Karpas-422 (cell line): ENCODE data around the gene SLC7A9. TPM values are rescaled to one million over a fixed set of nuclear protein-coding genes. Genes with fewer than 3 reads are reported as not detected.
"Not testable (repeated sequence)": the region's sequence is repeated elsewhere in the genome, so short reads cannot be mapped to it uniquely, and the experiment has no call there.

Experiments used
- DNase-seq: peaks from one replicate; pipeline ENCODE4 v3.0.0-alpha.2; 2015
- H2AFZ ChIP-seq: fragments of 200-600 bp; sonication (generic); 2 replicates; pipeline ENCODE4 v1.6.1; 2014; ENCODE audit warnings: antibody characterized with exemption, low read length, mixed read lengths
- H3K27ac ChIP-seq: fragments of 200-600 bp; sonication (generic); 2 replicates; pipeline ENCODE4 v1.5.1; 2014; ENCODE audit warnings: mild to moderate bottlenecking, low read length, moderate library complexity
- H3K27me3 ChIP-seq: fragments of 200-600 bp; sonication (generic); 2 replicates; pipeline ENCODE4 v1.6.1; 2014; ENCODE audit warnings: low read length, mixed read lengths
- H3K36me3 ChIP-seq: fragments of 200-600 bp; sonication (generic); 2 replicates; pipeline ENCODE4 v1.6.1; 2014; ENCODE audit warnings: low read length, mixed read lengths; ENCODE audit not compliant: insufficient read depth
- H3K4me1 ChIP-seq: fragments of 200-600 bp; sonication (generic); 2 replicates; pipeline ENCODE4 v1.6.1; 2014; ENCODE audit warnings: mild to moderate bottlenecking, low read length, mixed read lengths
- H3K4me2 ChIP-seq: fragments of 200-600 bp; sonication (generic); 2 replicates; pipeline ENCODE4 v1.6.1; 2014; ENCODE audit warnings: low read length, low read depth, mild to moderate bottlenecking; ENCODE audit not compliant: poor library complexity, severe bottlenecking
- H3K4me3 ChIP-seq: fragments of 200-600 bp; sonication (generic); 2 replicates; pipeline ENCODE4 v1.5.1; 2014; ENCODE audit warnings: mild to moderate bottlenecking, antibody characterized with exemption, low read length, mixed read lengths
- H3K79me2 ChIP-seq: fragments of 200-600 bp; sonication (generic); 2 replicates; pipeline ENCODE4 v1.6.1; 2014; ENCODE audit warnings: mild to moderate bottlenecking, low read length, mixed read lengths
- H3K9ac ChIP-seq: fragments of 200-600 bp; sonication (generic); 2 replicates; pipeline ENCODE4 v1.6.0; 2014; ENCODE audit warnings: low read length
- H3K9me2 ChIP-seq: fragments of 200-600 bp; sonication (generic), shearing (Covaris generic); replicated peaks from 2 replicates; pipeline ENCODE4 v1.6.0; 2014; ENCODE audit warnings: mild to moderate bottlenecking, low read length, moderate library complexity; ENCODE audit not compliant: insufficient read depth
- H3K9me3 ChIP-seq: fragments of 300-700, 200-600 bp; sonication (generic); 2 replicates; pipeline ENCODE4 v1.6.1; 2014; ENCODE audit warnings: low read length, mixed read lengths
- H4K20me1 ChIP-seq: fragments of 200-600 bp; sonication (generic); 2 replicates; pipeline ENCODE4 v1.6.1; 2014; ENCODE audit warnings: mild to moderate bottlenecking, antibody characterized with exemption, low read length, low read depth; ENCODE audit not compliant: insufficient read depth
- total RNA-seq: library from RNA; depleted of rRNA; stranded (reverse); fragments of >200 nt; shearing (Covaris generic); gene quantifications from 2 replicates; pipeline ENCODE4 v1.2.3, GENCODE V29; 2014; ENCODE audit warnings: low replicate concordance

Gene SLC7A9
- total RNA-seq, 1 experiment from 2014 or later = not detected

DNA sequence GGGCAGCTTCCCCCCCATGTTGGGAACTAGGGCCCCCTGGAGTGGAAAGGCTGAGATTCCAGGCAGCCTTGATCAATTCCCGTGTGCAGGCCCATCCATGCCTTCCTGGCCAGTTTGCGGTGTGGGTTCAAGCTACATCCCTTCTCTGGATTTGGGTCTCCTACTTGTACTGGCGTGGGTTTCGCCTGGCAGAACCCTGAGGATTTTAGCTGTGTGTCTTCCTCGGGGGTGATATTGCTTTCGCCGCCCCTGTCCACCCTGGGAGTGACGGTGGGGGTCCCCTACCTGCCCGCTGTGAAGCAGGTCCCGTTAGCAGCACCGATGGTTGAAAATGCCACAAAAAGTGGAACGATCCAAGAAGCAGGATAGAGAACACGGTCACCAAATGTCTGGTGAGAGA is 11.4 kb downstream of the SLC7A9 start:
- no peak for DNase-seq

DNA sequence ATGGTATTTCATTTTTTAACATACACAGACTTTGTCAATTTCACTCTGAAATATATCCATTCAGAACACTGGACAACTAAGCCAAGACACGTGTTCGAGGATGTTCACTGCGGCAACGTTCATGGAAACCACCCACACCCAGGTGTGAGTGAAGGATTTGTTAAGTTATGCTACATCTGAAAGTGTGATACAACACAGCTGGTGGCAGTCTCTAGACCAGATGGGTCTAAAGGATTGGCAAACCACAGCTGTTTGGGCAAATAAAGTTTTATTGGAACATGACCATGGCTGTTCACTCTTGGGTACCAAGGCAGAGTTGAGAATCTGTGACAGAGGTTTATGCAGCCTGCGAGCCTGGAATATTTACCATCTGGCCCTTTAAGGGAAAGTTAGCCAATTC is 12.0 kb downstream of the SLC7A9 start:
- no peaks in the 10 kb centered on the region for H3K9me3 ChIP-seq
- no peaks in the 10 kb centered on the region for H3K79me2 ChIP-seq
- no peaks in the 10 kb centered on the region for H3K27me3 ChIP-seq
- H3K36me3 ChIP-seq = no peaks in the 10 kb centered on the region
- H4K20me1 ChIP-seq = no peaks in the 10 kb centered on the region
- no peaks in the 10 kb centered on the region for H3K9me2 ChIP-seq
- no peak overlapping the region for H3K4me2 ChIP-seq
- no peak overlapping the region for H2AFZ ChIP-seq
- no peak overlapping the region for H3K4me3 ChIP-seq
- H3K27ac ChIP-seq = no peak overlapping the region
- DNase-seq = no peak
- H3K4me1 ChIP-seq = no peaks in the 10 kb centered on the region
- no peak overlapping the region for H3K9ac ChIP-seq

More for the DNA sequence above, 11.4 kb downstream of the SLC7A9 start:
- Histone ChIP-seq H3K4me1 (no peaks in the 10 kb centered on the region), H3K4me2 (no peak overlapping the region), H3K27me3 (no peaks in the 10 kb centered on the region), H3K79me2 (no peaks in the 10 kb centered on the region), H3K9ac (no peak overlapping the region), H3K9me3 (no peaks in the 10 kb centered on the region), H3K4me3 (no peak overlapping the region), H3K27ac (no peak overlapping the region), H2AFZ (no peak overlapping the region), H3K36me3 (no peaks in the 10 kb centered on the region), H4K20me1 (no peaks in the 10 kb centered on the region), H3K9me2 (no peaks in the 10 kb centered on the region)

- not testable (repeated sequence) for H2AFZ ChIP-seq, H3K9ac ChIP-seq, H3K4me3 ChIP-seq, H3K4me2 ChIP-seq, H3K4me1 ChIP-seq, H3K27ac ChIP-seq, H3K9me2 ChIP-seq, H4K20me1 ChIP-seq, H3K79me2 ChIP-seq, H3K36me3 ChIP-seq, H3K9me3 ChIP-seq, DNase-seq, H3K27me3 ChIP-seq
Observed at GRCh38 chr19:32856818-32857217, 12.7 kb downstream of the SLC7A9 start.

DNA sequence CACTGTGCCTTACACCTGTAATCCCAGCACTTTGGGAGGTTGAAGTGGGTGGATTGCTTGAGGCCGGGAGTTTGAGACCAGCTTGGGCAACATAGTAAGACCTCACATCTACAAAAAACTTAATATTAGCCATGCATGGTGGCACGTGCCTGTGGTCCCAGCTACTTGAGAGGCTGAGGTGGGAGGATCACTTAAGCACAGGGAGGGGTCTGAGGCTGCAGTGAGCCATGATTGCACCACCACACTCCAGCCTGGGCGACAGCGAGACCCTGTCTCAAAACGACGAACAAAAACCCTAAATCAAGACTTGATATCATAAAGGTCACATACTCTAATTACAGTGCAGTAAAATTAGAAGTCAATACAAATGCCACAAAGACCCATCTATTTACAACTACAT is 17.4 kb downstream of the SLC7A9 start:
- H2AFZ ChIP-seq = no peak overlapping the region
- H4K20me1 ChIP-seq = no peaks in the 10 kb centered on the region
- H3K4me2 ChIP-seq = no peak overlapping the region
- H3K4me1 ChIP-seq = no peaks in the 10 kb centered on the region
- no peaks in the 10 kb centered on the region for H3K79me2 ChIP-seq
- H3K36me3 ChIP-seq = no peaks in the 10 kb centered on the region
- DNase-seq = no peak
- H3K4me3 ChIP-seq = no peak overlapping the region
- H3K27ac ChIP-seq = no peak overlapping the region
- no peaks in the 10 kb centered on the region for H3K9me2 ChIP-seq
- no peak overlapping the region for H3K9ac ChIP-seq
- H3K9me3 ChIP-seq = no peaks in the 10 kb centered on the region
- no peaks in the 10 kb centered on the region for H3K27me3 ChIP-seq

DNA sequence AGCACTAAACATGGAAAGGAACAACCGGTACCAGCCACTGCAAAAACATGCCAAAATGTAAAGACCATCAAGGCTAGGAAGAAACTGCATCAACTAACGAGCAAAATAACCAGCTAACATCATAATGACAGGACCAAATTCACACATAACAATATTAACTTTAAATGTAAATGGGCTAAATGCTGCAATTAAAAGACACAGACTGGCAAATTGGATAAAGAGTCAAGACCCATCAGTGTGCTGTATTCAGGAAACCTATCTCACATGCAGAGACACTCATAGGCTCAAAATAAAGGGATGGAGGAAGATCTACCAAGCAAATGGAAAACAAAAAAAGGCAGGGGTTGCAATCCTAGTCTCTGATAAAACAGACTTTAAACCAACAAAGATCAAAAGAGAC is 21.5 kb downstream of the SLC7A9 start:
- not testable (repeated sequence) for H3K27ac ChIP-seq, H3K9ac ChIP-seq, H4K20me1 ChIP-seq, H3K4me3 ChIP-seq, DNase-seq, H3K9me3 ChIP-seq, H3K9me2 ChIP-seq, H3K27me3 ChIP-seq, H3K36me3 ChIP-seq, H3K79me2 ChIP-seq, H3K4me1 ChIP-seq, H2AFZ ChIP-seq, H3K4me2 ChIP-seq

- H3K9me2 ChIP-seq = no peaks in the 10 kb centered on the region
- no peak overlapping the region for H3K4me3 ChIP-seq
- DNase-seq = no peak
- no peak overlapping the region for H2AFZ ChIP-seq
- no peaks in the 10 kb centered on the region for H3K9me3 ChIP-seq
- H3K27me3 ChIP-seq = no peaks in the 10 kb centered on the region
- H3K27ac ChIP-seq = no peak overlapping the region
- H4K20me1 ChIP-seq = no peaks in the 10 kb centered on the region
- H3K9ac ChIP-seq = no peak overlapping the region
- no peaks in the 10 kb centered on the region for H3K36me3 ChIP-seq
- no peaks in the 10 kb centered on the region for H3K4me1 ChIP-seq
- H3K79me2 ChIP-seq = no peaks in the 10 kb centered on the region
- H3K4me2 ChIP-seq = no peak overlapping the region
Observed at GRCh38 chr19:32843716-32844245, 25.8 kb downstream of the SLC7A9 start.

- Histone ChIP-seq H3K9me3 (no peaks in the 10 kb centered on the region), H3K9ac (no peak overlapping the region), H3K9me2 (no peaks in the 10 kb centered on the region), H3K79me2 (no peaks in the 10 kb centered on the region), H3K4me1 (no peaks in the 10 kb centered on the region), H3K27me3 (no peaks in the 10 kb centered on the region), H3K4me3 (no peak overlapping the region), H3K4me2 (no peak overlapping the region), H2AFZ (no peak overlapping the region), H4K20me1 (no peaks in the 10 kb centered on the region), H3K27ac (no peak overlapping the region), H3K36me3 (no peaks in the 10 kb centered on the region)
- no peak for DNase-seq
Observed at GRCh38 chr19:32842061-32842460, 27.5 kb downstream of the SLC7A9 start.

DNA sequence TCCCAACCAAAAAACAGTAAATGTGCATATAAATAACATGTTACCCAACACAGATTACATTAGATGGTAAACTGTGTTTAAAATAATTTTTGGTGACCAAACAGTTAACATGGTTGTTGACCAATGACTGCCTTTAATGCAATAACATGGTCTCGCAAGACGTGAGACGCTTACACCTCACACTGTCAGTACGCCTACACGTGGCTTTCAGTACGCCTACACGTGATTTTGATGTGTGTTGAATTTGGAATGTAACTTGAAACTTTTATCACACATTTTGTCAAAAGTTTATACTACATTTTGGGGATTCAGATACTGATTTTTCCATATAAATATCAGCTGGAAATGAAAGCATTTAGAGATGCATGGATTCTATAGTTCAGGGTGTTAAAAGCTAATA is 32.0 kb downstream of the SLC7A9 start:
- no peak for DNase-seq
- H3K79me2 ChIP-seq = no peaks in the 10 kb centered on the region
- no peaks in the 10 kb centered on the region for H3K9me2 ChIP-seq
- H3K27me3 ChIP-seq = no peaks in the 10 kb centered on the region
- H4K20me1 ChIP-seq = no peaks in the 10 kb centered on the region
- H3K9me3 ChIP-seq = no peaks in the 10 kb centered on the region
- no peak overlapping the region for H2AFZ ChIP-seq
- no peaks in the 10 kb centered on the region for H3K4me1 ChIP-seq
- H3K27ac ChIP-seq = no peak overlapping the region
- no peak overlapping the region for H3K4me3 ChIP-seq
- H3K36me3 ChIP-seq = no peaks in the 10 kb centered on the region
- no peak overlapping the region for H3K9ac ChIP-seq
- no peak overlapping the region for H3K4me2 ChIP-seq

- H3K79me2 ChIP-seq, H3K9me3 ChIP-seq, H3K4me1 ChIP-seq, H2AFZ ChIP-seq, H3K36me3 ChIP-seq, H3K9ac ChIP-seq, H3K27me3 ChIP-seq, H3K4me3 ChIP-seq, H3K4me2 ChIP-seq, DNase-seq, H3K9me2 ChIP-seq, H3K27ac ChIP-seq, H4K20me1 ChIP-seq: not testable (repeated sequence)
Observed at GRCh38 chr19:32833388-32833787, 36.2 kb downstream of the SLC7A9 start.
